Islet precursor cell (in vitro differentiated cells): Measurements from ENCODE around the gene SP7.
"Not testable (repeated sequence)": the region's sequence is repeated elsewhere in the genome, so short reads cannot be mapped to it uniquely, and the experiment has no call there.

ENCODE experiments used
- DNase-seq: peaks from one replicate; pipeline ENCODE4 v3.0.0-alpha.2; 2018

Gene SP7

DNA sequence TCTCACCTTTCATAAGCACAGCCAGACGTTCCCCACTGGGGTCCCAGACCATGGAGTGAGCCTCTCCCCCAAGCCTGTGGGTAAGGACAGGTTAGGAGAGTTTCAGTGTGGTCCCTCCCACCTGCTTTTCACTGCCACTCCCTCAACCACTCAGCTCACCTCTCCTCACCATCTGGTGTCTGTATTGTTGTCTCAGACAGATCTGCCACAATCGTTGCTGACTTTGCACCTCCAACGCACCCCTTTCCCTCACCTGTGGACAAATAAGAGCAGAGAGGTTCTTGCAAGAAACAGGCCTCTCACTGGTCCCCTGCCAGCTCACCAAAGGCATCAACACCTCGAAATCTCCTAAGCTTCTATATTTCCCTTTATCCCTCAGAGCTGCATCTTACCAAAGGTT lies 27.9 kb downstream of the SP7 start:
- DNase-seq: no peak

DNA sequence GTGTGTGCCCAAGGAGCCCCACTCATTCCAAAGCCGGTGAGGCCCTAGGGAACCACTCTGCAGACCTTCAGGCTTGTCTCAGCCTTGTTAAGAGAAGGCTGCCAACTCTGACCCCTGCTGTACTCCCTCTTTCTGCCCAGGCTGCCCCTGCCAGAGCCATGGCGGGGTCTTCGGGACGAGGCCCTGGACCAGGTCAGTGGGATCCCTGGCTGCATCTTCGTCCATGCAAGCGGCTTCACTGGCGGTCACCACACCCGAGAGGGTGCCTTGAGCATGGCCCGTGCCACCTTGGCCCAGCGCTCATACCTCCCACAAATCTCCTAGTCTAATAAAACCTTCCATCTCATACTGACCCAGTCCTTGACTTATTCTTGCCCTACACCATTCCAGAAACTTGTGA lies 29.3 kb downstream of the SP7 start:
- DNase-seq: no peak

DNA sequence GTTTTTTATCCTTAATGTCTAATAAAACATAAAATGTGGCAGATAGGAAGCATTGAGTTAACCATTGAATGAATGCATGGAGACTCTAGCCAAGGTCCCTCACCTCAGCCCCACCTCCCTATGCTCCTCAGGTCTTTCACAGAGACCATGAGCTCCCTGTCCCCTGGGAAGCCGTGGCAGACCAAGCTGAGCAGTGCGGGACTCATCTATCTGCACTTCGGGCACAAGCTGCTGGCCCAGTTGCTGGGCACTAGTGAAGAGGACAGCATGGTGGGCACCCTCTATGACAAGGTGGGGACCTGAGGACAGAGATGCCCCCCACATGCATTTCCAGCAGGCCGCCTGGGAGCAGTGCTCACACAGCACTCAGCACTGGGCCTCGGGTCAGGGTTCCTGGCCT lies 33.3 kb downstream of the SP7 start:
- no peak for DNase-seq

DNA sequence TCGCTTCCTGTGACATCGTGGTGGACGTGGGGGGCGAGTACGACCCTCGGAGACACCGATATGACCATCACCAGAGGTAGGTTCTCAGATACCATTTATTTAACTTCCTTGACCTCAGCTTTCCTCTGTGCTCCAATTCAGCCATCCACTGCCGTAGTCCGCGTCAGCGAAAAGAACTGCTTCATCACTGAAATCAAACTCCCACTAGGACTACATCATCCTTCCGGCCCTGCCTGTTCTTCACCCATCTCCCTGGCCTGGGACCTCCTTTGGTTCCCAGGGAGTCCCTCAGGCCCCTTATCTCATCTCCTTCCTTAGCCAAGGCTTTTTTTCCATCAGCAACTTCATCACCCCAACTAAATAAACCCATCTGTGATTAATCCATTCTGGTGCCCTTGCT lies 36.0 kb downstream of the SP7 start:
- DNase-seq: no peak

DNA sequence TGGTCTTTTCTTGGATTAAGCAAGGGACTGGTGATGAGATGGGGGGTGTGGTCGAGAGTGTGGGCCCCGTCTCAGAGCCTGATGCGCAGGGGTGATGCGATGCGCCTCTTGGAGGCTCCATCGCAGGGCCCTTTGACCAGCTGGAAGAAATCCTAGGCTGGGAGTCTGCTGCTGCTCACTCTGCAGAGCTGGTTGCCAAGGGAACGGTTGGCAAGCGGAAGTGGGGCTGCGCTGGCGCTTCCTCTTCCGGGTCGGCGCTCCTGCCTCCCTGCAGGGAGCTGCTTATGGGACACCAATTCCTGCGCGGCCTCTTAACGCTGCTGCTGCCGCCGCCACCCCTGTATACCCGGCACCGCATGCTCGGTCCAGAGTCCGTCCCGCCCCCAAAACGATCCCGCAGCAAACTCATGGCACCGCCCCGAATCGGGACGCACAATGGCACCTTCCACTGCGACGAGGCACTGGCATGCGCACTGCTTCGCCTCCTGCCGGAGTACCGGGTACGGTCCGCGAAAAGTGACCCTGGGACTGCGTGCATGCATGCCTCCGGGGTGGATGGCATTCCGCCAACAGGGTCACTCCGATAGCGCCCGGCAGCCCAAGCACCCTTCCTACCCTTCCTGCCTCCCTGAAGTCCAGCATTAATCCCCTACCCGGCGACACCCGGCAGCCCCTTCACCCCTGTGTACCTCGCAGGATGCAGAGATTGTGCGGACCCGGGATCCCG lies 36.5 kb downstream of the SP7 start, which contains the start of gene MYG1:
TSS of gene MYG1 (plus strand) at position 242 of the 727 bp plus-strand sequence. CDS start at position 285, 43 bp downstream.
- DNase-seq: peak; percentile 98

DNA sequence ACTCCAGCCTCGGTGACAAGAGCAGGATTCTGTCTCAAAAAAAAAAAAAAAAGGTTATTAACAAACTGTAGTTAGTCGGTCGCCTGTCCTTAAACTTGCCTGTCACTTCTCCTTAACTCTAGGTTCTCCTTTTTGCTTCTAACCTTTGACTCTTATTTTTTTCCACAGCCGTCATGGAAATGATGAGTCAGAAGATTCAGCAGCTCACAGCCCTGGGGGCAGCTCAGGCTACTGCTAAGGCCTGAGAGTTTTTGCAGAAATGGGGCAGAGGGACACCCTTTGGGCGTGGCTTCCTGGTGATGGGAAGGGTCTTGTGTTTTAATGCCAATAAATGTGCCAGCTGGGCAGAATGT lies 37.1 kb downstream of the SP7 start:
- DNase-seq: peak; percentile 86

DNA sequence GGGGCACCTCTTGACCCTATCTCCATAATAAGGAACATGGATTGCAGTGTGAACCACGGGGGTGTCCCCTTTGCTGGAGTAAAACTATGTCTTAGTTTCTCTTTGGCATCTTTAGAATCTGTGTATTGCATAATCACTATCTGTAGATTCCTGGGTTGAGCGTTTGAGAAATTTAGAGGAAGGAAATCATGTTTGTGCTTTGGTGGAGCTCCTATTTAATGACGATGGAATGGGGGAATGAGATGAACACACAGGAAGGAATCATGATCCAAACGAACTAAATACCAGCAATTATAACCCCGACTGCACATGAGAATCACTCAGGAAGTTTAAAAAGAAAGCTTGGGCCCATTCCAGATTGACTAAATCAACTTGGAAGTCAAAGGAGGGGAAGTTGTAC lies 38.0 kb downstream of the SP7 start:
- no peak for DNase-seq

DNA sequence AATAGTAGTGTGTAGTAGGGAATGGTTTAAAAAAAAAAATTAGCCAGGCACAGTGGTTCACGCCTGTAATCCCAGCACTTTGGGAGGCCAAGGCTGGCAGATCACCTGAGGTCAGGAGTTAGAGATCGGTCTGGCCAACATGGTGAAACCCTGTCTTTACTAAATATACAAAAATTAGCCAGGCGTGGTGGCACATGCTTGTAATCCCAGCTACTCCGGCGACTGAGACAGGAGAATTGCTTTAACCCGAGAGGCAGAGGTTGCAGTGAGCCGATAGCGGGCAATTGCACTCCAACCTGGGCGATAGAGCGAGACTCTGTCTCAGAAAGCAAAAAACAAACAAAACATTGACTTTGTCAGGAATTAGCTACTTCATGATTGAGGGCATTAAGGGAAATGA lies 39.0 kb downstream of the SP7 start:
- not testable (repeated sequence) for DNase-seq

DNA sequence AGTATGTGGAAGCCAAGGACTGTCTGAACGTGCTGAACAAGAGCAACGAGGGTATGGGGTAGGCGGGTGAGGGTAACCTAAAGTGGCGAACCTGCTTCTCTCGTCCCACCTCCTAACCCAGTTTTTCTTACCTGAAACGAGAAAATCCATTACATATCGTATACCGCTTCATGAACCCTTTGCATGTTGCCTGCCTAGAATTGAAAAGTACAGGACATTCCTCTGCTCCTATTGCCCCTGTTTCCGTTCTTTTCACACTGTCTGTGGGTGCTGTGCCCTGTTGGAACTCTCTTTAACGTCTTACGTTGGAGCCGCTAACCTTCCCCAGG lies 40.3 kb downstream of the SP7 start:
- no peak for DNase-seq

DNA sequence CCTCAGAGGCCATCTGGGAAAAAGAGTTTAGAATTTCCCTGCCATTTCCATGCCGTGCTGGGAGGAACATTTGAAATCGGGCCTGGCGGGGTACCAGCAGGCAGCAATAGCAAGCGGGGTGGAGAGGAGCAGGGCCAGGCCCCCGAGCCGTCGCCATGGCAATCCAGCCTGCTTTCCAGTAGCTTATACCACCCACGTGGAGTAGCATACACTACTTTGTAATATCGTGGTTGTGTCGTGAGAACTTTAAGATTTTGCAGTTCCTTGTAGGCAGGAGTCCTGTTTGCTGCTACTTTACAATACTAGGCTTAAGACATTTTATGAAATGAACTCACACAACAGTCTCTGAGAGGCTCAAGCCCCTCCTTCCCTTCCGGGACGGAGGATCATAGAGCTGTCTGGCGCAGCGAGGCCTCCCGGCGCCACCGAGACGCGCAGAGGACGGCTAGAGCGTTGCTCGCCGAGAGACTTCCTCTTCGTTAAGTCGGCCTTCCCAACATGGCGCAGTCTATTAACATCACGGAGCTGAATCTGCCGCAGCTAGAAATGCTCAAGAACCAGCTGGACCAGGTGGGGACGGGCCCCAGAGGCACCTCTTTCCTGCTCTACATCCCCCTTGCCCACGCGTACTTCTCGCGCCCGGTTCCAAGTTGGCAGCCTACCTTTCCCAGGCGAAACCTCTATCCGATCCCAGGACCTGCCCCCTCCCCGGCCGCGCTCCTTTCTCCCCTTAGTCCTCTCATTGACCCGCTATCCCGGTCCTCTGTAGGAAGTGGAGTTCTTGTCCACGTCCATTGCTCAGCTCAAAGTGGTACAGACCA lies 40.9 kb downstream of the SP7 start, which contains the start of gene PFDN5:
TSS of gene PFDN5 (plus strand) at position 473 of the 821 bp plus-strand sequence. CDS start at position 499, 26 bp downstream.
- DNase-seq: peak; percentile 97

DNA sequence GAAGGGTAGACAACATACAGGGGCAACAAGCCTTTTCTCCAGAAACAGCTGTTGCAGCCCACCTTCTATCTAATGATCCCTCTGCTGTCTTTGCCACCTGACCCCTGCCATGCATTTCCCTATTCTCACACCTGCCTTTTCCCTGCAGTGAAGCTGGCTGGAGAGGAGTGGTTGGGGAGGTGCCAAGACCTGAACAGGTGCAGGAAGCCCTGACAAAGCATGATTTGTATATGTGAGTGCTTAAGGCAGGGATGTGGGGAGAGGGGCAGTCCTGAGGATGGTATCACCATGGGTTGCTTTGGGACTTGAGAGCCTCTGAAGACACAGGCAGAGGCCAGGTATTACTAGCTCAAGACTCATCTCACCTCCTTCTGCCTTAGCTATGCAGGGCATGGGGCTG lies 43.7 kb downstream of the SP7 start:
- DNase-seq: no peak

DNA sequence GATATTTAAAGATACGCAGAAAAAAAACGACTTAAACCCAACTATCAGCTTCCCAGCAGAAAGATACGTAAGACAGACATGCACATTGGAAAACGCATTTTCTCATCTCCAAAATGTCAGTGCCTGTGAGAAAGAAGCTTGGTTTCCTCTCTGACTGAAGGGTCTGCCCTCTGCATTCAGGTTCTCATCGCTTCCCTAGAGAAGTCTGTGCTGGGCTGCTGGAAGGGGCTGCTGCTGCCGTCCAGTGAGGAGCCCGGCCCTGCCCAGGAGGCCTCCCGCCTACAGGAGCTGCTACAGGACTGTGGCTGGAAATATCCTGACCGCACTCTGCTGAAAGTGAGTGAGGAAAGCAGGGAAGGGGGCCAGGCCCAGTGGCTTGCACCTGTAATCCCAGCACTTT lies 45.5 kb downstream of the SP7 start:
- DNase-seq: no peak

DNA sequence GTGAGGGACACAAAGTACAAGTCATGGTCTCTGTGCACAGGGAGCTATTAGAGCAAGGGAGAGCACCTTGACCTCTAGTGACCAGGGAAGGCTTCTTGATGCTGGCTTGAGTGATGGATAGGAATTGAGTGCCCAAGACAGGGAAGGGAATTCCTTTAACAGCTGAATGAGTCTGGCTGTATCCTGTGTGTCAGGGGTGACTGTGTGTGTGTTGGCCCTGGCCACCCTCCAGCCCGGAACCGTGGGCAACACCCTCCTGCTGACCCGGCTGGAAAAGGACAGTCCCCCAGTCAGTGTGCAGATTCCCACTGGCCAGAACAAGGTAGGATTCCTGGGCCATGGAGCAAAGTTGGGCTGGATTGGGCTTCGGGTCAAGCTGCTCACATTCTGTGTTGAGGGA lies 46.3 kb downstream of the SP7 start:
- DNase-seq: no peak

DNA sequence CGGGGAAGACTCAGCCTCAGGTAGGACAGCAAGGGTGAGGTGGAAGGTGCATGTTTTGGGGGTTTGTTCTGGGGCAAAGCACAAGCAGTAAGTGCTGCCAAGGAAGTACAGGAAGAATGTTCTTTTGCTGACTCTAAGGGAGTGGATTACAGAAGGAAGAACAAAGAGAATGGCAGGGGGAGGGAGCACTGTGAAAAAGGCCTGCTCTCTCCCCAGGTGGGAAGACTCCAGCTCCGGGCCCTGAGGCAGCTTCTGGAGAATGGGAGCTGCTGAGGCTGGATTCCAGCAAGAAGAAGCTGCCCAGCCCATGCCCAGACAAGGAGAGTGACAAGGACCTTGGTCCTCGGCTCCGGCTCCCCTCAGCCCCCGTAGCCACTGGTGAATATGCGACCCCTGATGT lies 47.8 kb downstream of the SP7 start:
- DNase-seq: no peak

DNA sequence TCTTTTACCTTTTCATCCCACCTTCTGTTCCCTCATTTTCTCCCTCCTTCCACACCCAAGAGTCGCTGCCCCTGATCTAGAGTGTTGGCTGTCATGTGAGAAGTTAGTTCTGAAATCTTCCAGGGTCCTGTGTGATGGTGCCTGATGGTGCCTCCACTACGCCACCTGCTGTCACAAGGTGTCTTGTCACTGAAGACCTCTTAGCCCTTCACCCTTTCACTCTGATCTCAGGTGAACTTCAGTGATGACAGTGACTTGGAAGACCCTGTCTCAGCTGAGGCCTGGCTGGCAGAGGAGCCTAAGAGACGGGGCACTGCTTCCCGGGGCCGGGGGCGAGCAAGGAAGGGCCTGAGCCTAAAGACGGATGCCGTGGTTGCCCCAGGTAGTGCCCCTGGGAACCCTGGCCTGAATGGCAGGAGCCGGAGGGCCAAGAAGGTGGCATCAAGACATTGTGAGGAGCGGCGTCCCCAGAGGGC lies 48.4 kb downstream of the SP7 start:
- peak; percentile 85 for DNase-seq

DNA sequence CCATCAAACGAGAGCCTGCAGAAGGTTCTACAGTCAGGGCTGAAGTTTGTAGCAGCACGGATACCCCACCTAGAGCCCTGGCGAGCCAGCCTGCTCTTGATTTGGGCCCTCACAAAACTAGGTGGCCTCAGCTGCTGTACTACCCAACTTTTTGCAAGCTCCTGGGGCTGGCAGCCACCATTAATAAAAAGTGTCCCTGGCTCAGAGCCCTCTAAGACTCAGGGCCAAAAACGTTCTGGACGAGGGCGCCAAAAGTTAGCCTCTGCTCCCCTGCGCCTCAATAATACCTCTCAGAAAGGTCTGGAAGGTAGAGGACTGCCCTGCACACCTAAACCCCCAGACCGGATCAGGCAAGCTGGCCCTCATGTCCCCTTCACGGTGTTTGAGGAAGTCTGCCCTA lies 49.7 kb downstream of the SP7 start:
- DNase-seq: no peak

DNA sequence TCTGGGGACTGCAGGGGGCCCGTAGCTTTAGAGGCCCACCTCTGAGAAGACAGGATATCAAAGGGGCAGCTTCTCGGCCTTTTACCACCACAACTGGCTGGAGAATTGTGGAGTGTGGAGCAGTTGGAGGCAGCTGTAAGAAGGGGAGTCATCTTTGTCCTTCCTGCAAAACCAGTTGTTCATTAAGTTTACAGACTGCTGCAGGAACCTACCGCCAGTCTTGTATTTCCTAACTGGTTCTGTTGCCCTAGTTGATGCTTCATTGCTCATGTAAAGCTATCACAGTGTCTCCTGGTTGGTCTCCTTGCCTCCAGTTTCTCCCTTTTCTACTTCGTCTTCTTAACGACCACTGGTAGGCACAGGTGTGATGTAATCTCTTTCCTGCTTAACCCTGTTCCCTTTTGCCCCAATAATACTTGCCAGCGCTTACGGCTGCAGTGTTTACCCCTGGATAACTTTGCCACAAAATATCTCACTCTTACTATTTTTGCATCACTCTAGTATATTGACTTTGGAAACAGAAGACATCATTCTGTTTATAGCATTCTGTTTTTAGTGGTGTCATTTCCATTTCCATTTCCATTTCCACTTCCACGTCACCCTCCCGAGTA lies 56.2 kb downstream of the SP7 start:
- no peak for DNase-seq

DNA sequence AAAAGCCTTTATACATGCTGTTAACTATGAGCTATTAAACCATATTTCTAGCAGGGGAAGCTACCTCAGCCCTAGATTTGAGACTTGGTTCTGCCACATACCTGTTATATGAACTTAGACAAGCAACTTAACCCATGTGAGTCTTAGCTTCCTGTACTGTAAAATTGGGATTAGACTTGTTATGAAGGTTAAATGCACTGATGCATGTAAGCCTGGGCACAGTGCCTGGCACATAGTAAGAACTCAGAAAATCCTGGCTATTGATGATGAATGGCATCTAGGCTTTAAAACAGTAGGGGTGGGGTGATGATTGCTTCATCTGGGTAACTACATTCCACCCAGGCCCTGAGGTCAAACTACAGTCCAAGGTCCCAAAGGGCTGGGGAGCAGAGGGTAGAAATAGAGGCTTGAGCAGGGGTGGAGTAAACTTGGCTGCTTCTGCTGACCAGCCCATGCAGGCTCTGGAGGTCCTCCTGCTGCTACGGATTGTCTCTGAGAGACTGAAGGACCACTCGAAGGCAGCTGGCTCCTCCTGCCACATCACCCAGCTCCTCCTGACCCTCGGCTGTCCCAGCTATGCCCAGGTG lies 56.8 kb downstream of the SP7 start:
- DNase-seq: no peak

DNA sequence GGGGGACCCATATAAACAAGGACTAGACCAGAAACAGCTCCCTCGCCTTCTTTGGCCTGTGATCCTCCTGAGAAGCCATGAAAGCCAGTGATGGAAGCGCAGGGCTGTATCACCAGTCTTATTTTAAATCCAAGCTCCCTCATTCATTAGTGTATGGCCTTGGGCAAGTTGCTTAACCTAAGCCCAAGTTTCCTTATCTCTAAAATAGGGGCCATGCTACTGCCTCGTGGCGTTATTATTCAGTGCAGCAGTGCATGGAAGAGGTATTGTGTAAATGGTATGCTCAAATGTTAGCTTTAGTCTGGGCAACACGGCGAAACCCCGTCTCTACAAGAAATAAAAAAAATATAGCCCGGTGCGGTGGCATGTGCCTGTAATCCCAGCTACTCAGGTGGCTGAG lies 58.2 kb downstream of the SP7 start:
- no peak for DNase-seq
